Activated CD8-positive, alpha-beta memory T cell treated with anti-CD3 and anti-CD28 coated beads, Interleukin-2, amount 10 ng/mL, durations not matched to agents 7 days and 5 days (primary cell): ENCODE results near the gene CSNK1A1. TPM values are rescaled to one million over a fixed set of nuclear protein-coding genes. Genes with fewer than 3 reads are reported as not detected.
"Not testable (repeated sequence)": the region's sequence is repeated elsewhere in the genome, so short reads cannot be mapped to it uniquely, and the experiment has no call there.

Experiments
- ATAC-seq: fragments of 150-1000 bp; cut with Tn5 transposase; one replicate; pipeline ENCODE4 v1.10.0; 2021; ENCODE audit warnings: moderate library complexity
- CTCF ChIA-PET: fragments of 350-600 bp; sonication (Branson Sonifier 250); formaldehyde crosslinking; loops from one replicate; lab custom pipeline; 2021; ENCODE audit warnings: antibody characterized with exemption; lab: Charles Lee
- DNase-seq: peaks from one replicate; pipeline ENCODE4 v3.0.0-alpha.2; 2020
- H3K27ac Mint-ChIP-seq: one replicate; pipeline ENCODE4 v1.8.0; 2021; ENCODE audit warnings: mild to moderate bottlenecking, mixed read lengths
- H3K27me3 Mint-ChIP-seq: one replicate; pipeline ENCODE4 v1.8.0; 2021; ENCODE audit warnings: mixed read lengths
- H3K36me3 Mint-ChIP-seq: one replicate; pipeline ENCODE4 v1.8.0; 2021; ENCODE audit warnings: mild to moderate bottlenecking, mixed read lengths
- H3K4me1 Mint-ChIP-seq: one replicate; pipeline ENCODE4 v1.8.0; 2021; ENCODE audit warnings: mixed read lengths
- H3K4me3 Mint-ChIP-seq: one replicate; pipeline ENCODE4 v1.8.0; 2021; ENCODE audit warnings: mild to moderate bottlenecking, moderate library complexity, mixed read lengths
- H3K9me3 Mint-ChIP-seq: one replicate; pipeline ENCODE4 v1.8.0; 2022; ENCODE audit warnings: low read depth, mixed read lengths
- total RNA-seq, 2 experiments: library from RNA; stranded (reverse); gene quantifications; one replicate each; pipeline ENCODE4 v1.2.3, GENCODE V29; 2021

Gene CSNK1A1
- total RNA-seq, 2 experiments from 2014 or later, result 193 to 204 TPM

GRCh38 chr5:149584121-149584520 is 32.9 kb upstream of the CSNK1A1 start:
- no peak overlapping the region for H3K4me3 Mint-ChIP-seq
- no peak for ATAC-seq
- peaks cover 9% of the 10 kb centered on the region for H3K4me1 Mint-ChIP-seq
- H3K27ac Mint-ChIP-seq, result no peak overlapping the region
- peaks cover 32% of the 10 kb centered on the region for H3K27me3 Mint-ChIP-seq
- CTCF ChIA-PET, result interaction anchor here (1.5 kb wide), 1 partner anchor 33 kb away, joined by 3 read pairs; no protein-coding TSS in a partner anchor
- no peaks in the 10 kb centered on the region for H3K9me3 Mint-ChIP-seq
- no peak for DNase-seq
- no peaks in the 10 kb centered on the region for H3K36me3 Mint-ChIP-seq

- ATAC-seq (no peak), DNase-seq (no peak)
- Mint-ChIP-seq H3K36me3 (no peaks in the 10 kb centered on the region), H3K27ac (no peak overlapping the region), H3K9me3 (no peaks in the 10 kb centered on the region), H3K27me3 (peaks cover 32% of the 10 kb centered on the region), H3K4me3 (no peak overlapping the region), H3K4me1 (peaks cover 9% of the 10 kb centered on the region)
- CTCF ChIA-PET, result interaction anchor here (1.5 kb wide), 1 partner anchor 34 kb away, joined by 3 read pairs; no protein-coding TSS in a partner anchor
These were observed 32.2 kb upstream of the CSNK1A1 start for GRCh38 chr5:149583394-149583793.

- Mint-ChIP-seq H3K27ac (no peak overlapping the region), H3K4me1 (peaks cover 9% of the 10 kb centered on the region), H3K36me3 (no peaks in the 10 kb centered on the region), H3K27me3 (peaks cover 32% of the 10 kb centered on the region), H3K4me3 (peak overlapping the region; percentile 59), H3K9me3 (no peaks in the 10 kb centered on the region)
- no peak for DNase-seq
- ATAC-seq, result no peak
- CTCF ChIA-PET, result interaction anchor here (1.7 to 1.9 kb wide), 2 partner anchors 13 to 17 kb away, joined by 4 to 7 read pairs; no protein-coding TSS in a partner anchor
These were observed 30.9 kb upstream of the CSNK1A1 start for GRCh38 chr5:149581931-149582768.

- Mint-ChIP-seq H3K27me3 (peaks cover 25% of the 10 kb centered on the region), H3K4me3 (peak within 1 kb of the TSS; percentile 59), H3K36me3 (no peaks in the 10 kb centered on the region), H3K27ac (no peak within 1 kb of the TSS), H3K4me1 (peaks cover 9% of the 10 kb centered on the region), H3K9me3 (no peaks in the 10 kb centered on the region)
- CTCF ChIA-PET, result interaction anchor here (1.7 to 1.9 kb wide), 2 partner anchors 14 to 17 kb away, joined by 4 to 7 read pairs; no protein-coding TSS in a partner anchor
- ATAC-seq (peak; percentile 79), DNase-seq (peak; percentile 41)
These were observed 30.1 kb upstream of the CSNK1A1 start, which contains the start of gene ARHGEF37 for GRCh38 chr5:149581192-149581861. Gene ARHGEF37, plus strand, starts transcription at chr5:149581498. Its CDS starts 16,272 bp downstream, at chr5:149597770.

- CTCF ChIA-PET, result interaction anchor here (1.7 to 1.9 kb wide), 2 partner anchors 14 to 16 kb away, joined by 4 to 7 read pairs; no protein-coding TSS in a partner anchor
- Mint-ChIP-seq H3K4me3 (peak overlapping the region; percentile 58), H3K36me3 (no peaks in the 10 kb centered on the region), H3K27me3 (peaks cover 23% of the 10 kb centered on the region), H3K9me3 (no peaks in the 10 kb centered on the region), H3K4me1 (peaks cover 13% of the 10 kb centered on the region), H3K27ac (no peak overlapping the region)
- ATAC-seq, result peak; percentile 34
- DNase-seq, result no peak
These were observed 29.6 kb upstream of the CSNK1A1 start for GRCh38 chr5:149580808-149581191.

GRCh38 chr5:149578896-149579295 is 27.7 kb upstream of the CSNK1A1 start:
- Mint-ChIP-seq H3K9me3 (no peaks in the 10 kb centered on the region), H3K4me1 (peaks cover 13% of the 10 kb centered on the region), H3K4me3 (no peak overlapping the region), H3K27ac (no peak overlapping the region), H3K36me3 (no peaks in the 10 kb centered on the region), H3K27me3 (peaks cover 23% of the 10 kb centered on the region)
- CTCF ChIA-PET, result interaction anchor here (1.2 to 1.9 kb wide), 3 partner anchors 12 to 136 kb away, joined by 3 to 5 read pairs (median 4); no protein-coding TSS in a partner anchor
- DNase-seq (no peak), ATAC-seq (no peak)

- Mint-ChIP-seq H3K27me3 (peaks cover 13% of the 10 kb centered on the region), H3K4me3 (no peak overlapping the region), H3K27ac (peak overlapping the region; percentile 55), H3K9me3 (no peaks in the 10 kb centered on the region), H3K4me1 (peaks cover 11% of the 10 kb centered on the region), H3K36me3 (no peaks in the 10 kb centered on the region)
- CTCF ChIA-PET, result interaction anchor here (0.7 kb wide), 1 partner anchor 15 kb away, joined by 3 read pairs; no protein-coding TSS in a partner anchor
- ATAC-seq, result no peak
- no peak for DNase-seq
These were observed 24.8 kb upstream of the CSNK1A1 start for GRCh38 chr5:149576021-149576420.

- Mint-ChIP-seq H3K9me3 (no peaks in the 10 kb centered on the region), H3K4me1 (peaks cover 8% of the 10 kb centered on the region), H3K27ac (no peak overlapping the region), H3K27me3 (peaks cover 4% of the 10 kb centered on the region), H3K4me3 (no peak overlapping the region), H3K36me3 (no peaks in the 10 kb centered on the region)
- CTCF ChIA-PET, result interaction anchor here (1.7 kb wide), 1 partner anchor 44 kb away, joined by 6 read pairs; no protein-coding TSS in a partner anchor
- ATAC-seq (no peak), DNase-seq (no peak)
These were observed 23.9 kb upstream of the CSNK1A1 start for GRCh38 chr5:149575131-149575530.

GRCh38 chr5:149572576-149573231 is 21.5 kb upstream of the CSNK1A1 start:
- ATAC-seq (no peak), DNase-seq (no peak)
- no peaks in the 10 kb centered on the region for H3K27me3 Mint-ChIP-seq
- peaks cover 8% of the 10 kb centered on the region for H3K4me1 Mint-ChIP-seq
- no peaks in the 10 kb centered on the region for H3K36me3 Mint-ChIP-seq
- CTCF ChIA-PET, result no interaction called here
- H3K27ac Mint-ChIP-seq, result no peak overlapping the region
- no peak overlapping the region for H3K4me3 Mint-ChIP-seq
- no peaks in the 10 kb centered on the region for H3K9me3 Mint-ChIP-seq

GRCh38 chr5:149572170-149572569 is 20.9 kb upstream of the CSNK1A1 start:
- peaks cover 8% of the 10 kb centered on the region for H3K4me1 Mint-ChIP-seq
- H3K4me3 Mint-ChIP-seq, result no peak overlapping the region
- ATAC-seq (no peak), DNase-seq (no peak)
- CTCF ChIA-PET, result interaction anchor here (0.8 to 1.3 kb wide), 2 partner anchors 10 to 130 kb away, joined by 3 to 4 read pairs; no protein-coding TSS in a partner anchor
- H3K36me3 Mint-ChIP-seq, result no peaks in the 10 kb centered on the region
- no peak overlapping the region for H3K27ac Mint-ChIP-seq
- no peaks in the 10 kb centered on the region for H3K27me3 Mint-ChIP-seq
- no peaks in the 10 kb centered on the region for H3K9me3 Mint-ChIP-seq

GRCh38 chr5:149567226-149567625 is 16.0 kb upstream of the CSNK1A1 start:
- no peak overlapping the region for H3K27ac Mint-ChIP-seq
- no peaks in the 10 kb centered on the region for H3K4me1 Mint-ChIP-seq
- CTCF ChIA-PET, result interaction anchor here (0.6 to 4.1 kb wide), 8 partner anchors 12 to 185 kb away, joined by 3 to 38 read pairs (median 4); no protein-coding TSS in a partner anchor
- DNase-seq, result no peak
- no peak overlapping the region for H3K4me3 Mint-ChIP-seq
- no peaks in the 10 kb centered on the region for H3K9me3 Mint-ChIP-seq
- H3K36me3 Mint-ChIP-seq, result no peaks in the 10 kb centered on the region
- ATAC-seq, result no peak
- no peaks in the 10 kb centered on the region for H3K27me3 Mint-ChIP-seq

- ATAC-seq, result peak; percentile 97
- H3K27me3 Mint-ChIP-seq, DNase-seq, H3K27ac Mint-ChIP-seq, H3K36me3 Mint-ChIP-seq, H3K4me3 Mint-ChIP-seq, H3K4me1 Mint-ChIP-seq, H3K9me3 Mint-ChIP-seq: not testable (repeated sequence)
- CTCF ChIA-PET, result interaction anchor here (0.5 to 4.1 kb wide), 24 partner anchors 11 to 1134 kb away, joined by 3 to 38 read pairs (median 4); partner anchors contain the start of genes ARHGEF37 and CSNK1A1
These were observed 13.4 kb upstream of the CSNK1A1 start for GRCh38 chr5:149564542-149565140.
